ENCODE results near the gene ASB18. TPM values are rescaled to one million over a fixed set of nuclear protein-coding genes. Genes with fewer than 3 reads are reported as not detected.

ASB18 gene
- total RNA-seq, 1 donor from 2014 or later, result not detected

GRCh38 chr2:236208019-236208926, 55.9 kb downstream of the ASB18 start:
- DNase-seq, result no peak

DNA sequence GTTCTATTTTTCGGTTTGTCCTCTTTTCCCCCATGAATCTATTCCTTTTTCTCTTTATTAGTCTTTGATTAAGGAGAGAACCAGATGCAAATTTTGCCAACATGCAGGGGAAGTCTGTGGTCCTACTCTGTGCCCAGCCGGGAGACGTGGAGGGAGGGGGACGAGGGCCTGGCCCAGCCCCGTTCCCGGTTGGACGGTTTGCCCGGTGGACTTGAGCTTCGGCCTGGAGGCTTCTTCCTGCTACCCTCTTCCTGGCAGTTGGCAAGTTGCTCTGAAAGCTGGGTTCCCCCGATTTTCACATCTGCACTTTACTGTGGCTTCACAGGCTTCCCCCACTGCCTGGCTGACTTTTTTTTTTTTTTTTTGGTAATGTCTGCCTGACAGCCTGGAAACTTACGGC, 56.7 kb downstream of the ASB18 start:
- no peak for DNase-seq

DNA sequence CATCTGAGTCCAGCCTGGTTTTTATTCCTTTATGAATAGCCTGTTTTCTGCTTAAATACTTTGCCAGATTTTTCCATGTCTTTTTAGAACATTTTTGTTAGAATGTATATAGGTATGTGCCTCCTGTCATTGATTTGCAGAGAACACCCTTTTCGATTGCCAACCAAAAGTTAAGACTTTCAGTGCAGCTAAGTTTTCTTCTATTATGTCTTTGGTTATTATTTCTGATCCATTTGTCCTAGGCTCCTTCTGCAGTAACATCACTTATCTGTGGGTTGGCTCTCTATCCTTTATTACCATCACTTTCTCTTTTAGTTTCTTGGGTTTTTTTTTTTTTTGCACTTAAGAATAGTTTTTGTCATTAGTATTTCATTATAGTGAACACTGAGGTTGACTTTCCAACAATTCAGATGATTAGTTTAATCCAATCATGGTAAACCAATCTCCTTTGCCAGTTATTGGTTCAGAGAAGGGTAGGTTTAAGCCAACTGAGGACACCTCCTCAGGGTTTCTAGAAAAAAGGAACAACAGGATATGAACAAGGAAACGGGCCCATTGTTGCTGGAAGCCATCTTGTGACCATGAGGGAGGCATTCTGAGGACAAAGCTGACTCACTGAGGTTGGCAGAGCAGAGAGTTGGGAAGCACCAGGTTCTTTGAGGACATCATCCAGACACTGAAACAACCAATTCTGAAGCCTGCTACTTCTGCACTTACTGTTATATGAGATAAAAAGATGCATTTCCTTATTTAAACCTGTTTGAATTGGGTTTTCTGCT, 58.1 kb downstream of the ASB18 start:
- DNase-seq, result peak; percentile 87

DNA sequence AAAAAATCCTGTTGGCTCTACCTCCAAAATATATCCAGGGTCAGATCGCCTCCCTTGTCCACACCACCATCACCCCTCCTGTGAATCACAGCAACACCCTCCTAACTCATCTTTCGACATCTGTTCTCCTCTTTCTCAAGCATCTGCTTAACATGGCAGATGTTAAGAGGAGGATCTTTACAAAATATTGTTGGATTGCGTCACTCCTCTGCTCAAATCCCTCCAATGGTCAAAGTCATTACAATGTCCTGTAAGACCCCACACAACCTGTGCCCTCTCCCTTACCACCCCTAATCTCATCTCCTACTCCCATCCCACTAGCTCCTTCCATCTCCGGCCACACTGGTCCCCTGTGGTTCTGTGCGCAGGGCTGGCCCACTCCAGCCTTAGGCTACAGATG, 59.3 kb downstream of the ASB18 start:
- no peak for DNase-seq

DNA sequence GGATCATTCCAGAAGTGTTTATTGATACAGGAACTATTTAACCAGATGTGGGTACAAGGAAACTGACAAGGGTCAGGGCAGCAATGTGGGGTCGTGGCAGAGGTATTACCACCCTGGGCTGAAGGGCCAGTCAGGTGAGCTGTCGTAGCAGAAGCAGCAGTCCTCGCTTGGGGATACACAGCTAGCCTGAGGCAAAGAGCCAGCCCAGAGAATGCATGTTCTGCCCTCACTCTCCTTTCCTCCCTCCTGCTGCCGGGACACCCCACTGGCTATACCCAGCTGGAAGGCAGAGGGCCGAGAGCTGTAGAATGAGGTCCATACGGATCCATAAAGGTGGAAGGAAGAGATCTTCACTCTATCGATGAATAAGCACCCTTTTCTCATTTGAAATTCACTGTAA, 63.8 kb downstream of the ASB18 start:
- no peak for DNase-seq

DNA sequence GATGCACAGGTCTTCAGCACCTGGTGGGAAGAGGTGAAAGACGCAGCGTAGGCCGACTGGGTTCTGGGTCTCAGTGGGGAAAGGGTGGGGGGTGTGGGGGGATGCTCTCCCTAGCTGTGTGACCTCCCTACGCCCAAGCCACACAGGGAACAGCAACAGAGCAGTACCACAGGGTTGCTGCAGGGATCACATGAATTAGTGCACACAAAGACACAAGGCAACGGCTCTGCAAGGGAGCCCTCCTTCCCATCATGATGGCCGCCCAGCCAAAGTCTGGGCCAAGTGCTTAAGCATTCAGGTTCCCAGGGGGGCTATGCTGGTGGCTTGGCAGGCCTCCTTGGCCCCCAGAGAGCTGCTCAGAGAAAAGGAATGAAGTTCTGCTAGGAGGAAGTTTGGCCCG, 67.8 kb downstream of the ASB18 start:
- DNase-seq, result no peak

DNA sequence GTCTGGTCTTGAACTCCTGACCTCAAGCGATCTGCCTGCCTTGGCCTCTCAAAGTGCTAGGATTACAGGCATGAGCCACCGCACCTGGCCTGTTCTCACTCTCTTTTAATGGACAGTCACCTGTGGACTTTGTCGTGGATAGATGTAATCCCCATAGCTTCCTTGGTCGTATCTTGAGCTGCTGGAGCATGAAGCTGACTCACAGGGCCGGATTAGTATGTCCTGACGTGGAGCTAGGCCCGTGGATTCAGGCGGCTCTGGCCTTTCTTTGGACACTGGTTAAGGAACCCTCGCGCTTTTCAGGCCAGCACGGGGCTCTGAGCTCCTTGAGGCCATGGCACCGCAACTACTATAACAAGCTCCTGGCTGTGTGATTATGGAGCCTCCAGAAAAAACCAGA, 68.5 kb downstream of the ASB18 start:
- DNase-seq, result no peak

DNA sequence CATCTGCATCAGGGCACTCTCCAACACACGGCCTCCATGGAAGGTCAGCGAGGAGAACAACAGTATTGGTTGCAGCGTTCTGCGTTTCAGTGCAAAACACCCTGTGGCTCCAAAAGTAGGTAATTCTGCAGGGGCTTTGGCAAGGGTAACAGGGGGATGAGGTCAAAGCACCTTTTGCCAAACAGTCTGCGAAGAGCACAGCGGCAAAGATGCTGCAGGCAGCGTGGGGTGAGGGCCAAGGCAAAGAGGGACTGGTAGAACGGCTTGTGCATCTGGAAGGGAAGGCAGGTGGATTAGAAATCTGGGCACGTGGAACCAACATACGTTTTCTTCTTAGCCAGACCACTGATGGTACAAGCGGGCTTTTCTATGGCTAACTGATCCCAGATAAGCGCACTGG, 69.4 kb downstream of the ASB18 start:
- DNase-seq, result no peak

- no peak for DNase-seq
These were observed 71.2 kb downstream of the ASB18 start for GRCh38 chr2:236193026-236193425.

DNA sequence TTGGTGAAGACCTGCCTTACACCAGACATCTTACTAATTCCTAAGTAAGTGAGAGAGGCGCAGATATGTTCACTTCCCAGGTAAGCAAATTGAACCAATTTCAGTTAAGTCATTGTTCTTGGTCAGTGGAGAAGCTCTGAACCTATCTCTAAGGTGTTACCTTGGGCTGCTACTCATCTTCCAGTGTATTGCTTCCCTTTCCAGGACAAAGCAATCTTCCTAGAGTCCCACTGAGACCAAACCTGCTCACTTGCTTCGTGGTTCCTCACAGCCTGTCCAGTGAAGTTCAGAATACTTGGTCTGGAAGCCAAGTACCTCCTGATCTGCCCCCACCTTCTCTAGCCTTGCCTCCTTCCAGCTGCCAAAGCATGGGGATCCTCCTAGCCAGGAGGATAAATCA, 73.5 kb downstream of the ASB18 start:
- no peak for DNase-seq

- no peak for DNase-seq
These were observed 79.5 kb downstream of the ASB18 start for GRCh38 chr2:236184701-236185100.

DNA sequence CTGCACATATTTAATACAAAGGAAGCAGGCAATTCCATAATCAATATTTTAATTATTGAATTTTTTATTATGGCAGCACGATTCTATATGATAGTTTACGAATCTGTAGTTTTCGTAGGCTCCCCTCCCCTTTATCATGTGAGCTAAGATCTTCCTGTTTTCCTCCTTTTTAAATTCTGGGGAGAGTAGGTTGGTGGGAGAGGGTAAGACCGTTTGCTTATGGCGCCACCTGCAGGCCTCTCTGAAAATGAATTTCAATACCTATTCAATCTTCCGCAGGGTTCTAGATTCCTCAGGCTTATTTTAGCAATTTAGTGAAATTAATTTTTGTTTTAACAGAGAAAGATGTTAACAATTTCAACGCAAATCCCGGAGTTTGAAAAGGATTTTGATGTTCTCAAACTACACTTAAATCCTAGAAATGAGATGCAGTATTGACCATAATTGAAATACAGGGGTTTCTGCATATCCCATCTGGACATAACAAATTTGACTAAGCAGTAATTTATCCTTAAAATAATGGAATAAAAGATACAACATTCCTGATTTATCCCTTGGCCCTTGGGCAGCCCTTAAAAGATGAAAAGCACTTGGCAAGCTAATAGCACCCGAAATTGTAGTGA, 83.3 kb downstream of the ASB18 start:
- DNase-seq, result peak; percentile 91

DNA sequence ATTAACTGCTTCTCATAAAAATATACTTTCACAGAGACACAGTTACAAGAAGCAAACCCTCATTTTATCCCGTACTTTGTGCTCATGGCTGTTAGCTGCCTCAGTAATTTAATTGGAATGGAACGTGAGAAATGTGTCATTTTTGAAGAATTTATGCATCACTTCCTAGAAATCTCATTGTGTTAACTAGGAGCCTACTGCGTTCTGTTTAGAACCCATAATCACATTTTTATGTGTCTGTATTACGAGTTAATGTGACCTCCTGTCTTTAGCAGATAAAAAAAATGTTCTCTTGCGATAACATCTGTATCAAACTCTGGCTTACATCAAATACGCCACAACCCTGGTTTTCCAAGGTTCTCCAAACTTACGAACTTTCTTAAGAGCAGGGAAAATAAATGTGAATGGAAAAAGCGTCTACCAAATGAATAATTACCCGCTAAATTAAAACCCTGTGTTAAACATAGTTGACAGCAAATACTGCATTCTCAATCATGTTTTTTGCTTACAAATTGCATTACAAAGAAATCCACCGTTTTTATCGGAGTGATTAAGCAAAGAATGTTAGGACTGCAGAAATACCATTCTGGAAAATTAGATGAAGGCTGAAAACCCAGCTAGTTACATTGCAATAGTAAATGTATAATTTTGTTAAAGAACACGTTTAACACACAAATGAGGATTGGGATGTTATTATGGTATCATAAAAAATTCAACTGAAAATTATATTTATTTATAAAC, 84.0 kb downstream of the ASB18 start:
- DNase-seq, result peak; percentile 90

- DNase-seq, result peak; percentile 63
These were observed 84.8 kb downstream of the ASB18 start for GRCh38 chr2:236179236-236180075.

- peak; percentile 50 for DNase-seq
These were observed 85.3 kb downstream of the ASB18 start for GRCh38 chr2:236178890-236179235.

GRCh38 chr2:236177967-236178889, 86.0 kb downstream of the ASB18 start:
- DNase-seq, result peak; percentile 88

GRCh38 chr2:236177604-236177966, 86.6 kb downstream of the ASB18 start:
- DNase-seq, result peak; percentile 77

DNA sequence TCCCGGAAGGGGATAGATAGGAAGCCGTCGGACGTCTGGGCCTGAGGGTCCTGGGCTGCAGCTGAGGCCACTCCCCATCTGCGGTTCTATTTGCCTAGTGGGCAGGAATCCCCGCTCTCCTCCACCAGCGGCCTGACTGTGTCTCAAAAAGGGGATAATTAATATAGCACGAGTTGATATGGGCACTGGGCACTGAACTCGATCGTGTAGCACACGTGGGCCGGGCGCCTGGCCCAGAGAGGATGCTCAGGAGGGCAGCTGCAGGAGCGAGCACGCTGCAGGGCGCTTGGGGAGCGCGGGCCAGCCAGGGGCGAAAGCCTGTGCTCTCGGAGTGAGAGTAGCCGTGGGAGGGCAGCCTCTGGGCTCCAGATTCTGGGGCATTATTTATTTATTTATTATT, 87.3 kb downstream of the ASB18 start:
- DNase-seq, result no peak

DNA sequence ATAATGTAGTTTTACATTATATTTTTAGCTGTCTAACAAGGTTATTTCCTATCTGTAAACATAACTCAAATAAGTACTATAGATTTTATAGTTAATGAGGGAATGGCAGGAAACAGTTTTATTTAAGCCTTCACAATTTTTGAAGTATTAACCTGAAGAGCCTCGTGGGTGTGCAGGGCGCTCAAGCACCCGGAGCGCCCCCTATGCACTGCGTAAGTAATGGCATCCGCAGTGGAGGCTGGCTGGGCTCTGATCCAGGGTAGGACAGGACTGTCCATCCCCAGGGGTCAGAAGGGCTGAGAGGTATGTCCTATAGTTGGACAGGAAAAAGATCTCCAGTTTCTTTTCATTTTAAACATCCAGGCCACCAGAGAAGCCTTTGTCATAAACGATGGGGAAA, 87.8 kb downstream of the ASB18 start:
- DNase-seq, result peak; percentile 76

DNA sequence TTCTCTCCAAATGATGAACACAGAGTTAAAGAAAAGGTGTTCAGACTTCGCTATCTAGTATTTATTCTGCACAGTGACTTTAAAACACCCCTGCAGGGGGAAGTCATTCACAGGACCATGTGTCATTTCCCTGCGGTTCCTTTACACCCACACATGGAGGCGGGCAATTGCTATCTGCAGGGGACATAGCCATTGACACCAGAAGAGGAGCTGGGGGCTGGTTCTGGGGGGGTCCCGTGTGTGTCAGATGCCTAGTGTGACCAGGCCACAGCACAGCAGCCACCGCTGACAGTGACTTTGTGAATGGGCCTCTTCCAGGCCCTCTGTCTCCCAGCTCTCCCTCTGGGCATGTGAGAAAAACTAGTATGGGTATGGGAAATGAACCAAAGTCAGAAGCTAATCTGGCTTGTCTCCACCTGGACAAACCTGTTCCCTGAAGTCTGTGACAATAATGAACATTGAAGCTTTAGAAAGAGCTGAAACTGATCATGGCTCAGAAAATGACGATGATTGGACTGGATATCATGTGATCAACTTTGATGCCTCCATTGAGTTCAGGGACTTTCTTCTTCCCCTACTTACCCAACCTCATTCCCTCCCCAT, 88.6 kb downstream of the ASB18 start:
- peak; percentile 35 for DNase-seq

All from dermis blood vessel endothelial cell (primary cell).